Measurements from ENCODE around the gene KLK11.

GRCh38 chr19:50979758-50980157 is 46.7 kb downstream of the KLK11 start:
- TF ChIP-seq POLR2A (IDR thresholded peaks at IDR 0.05) (no peak), CTCF (IDR thresholded peaks at IDR 0.05) (no peak)
